H1 (cell line): ENCODE data around the gene OR2T11. TPM values are rescaled to one million over a fixed set of nuclear protein-coding genes. Genes with fewer than 3 reads are reported as not detected.

Experiments
- CTCF ChIA-PET: fragments of 300-600 bp; sonication (Branson Sonifier 250); formaldehyde crosslinking; loops from one replicate; lab custom pipeline; 2021; ENCODE audit not compliant: partially characterized antibody; lab: Charles Lee
- POLR2A ChIA-PET: fragments of 300-600 bp; sonication (Branson Sonifier 250); formaldehyde crosslinking; loops from one replicate; lab custom pipeline; 2021; ENCODE audit warnings: inconsistent platforms; ENCODE audit not compliant: partially characterized antibody; lab: Charles Lee
- DNase-seq, 2 experiments: peaks; one replicate each; pipeline versions ENCODE4 v3.0.0 to v3.0.0-alpha.2; 2010 to 2022; ENCODE audit warnings: low spot score in 2 of 2, low read depth in 1 of 2, mixed read lengths in 1 of 2
- FAIRE-seq: peaks from 2 replicates; lab custom pipeline; 2011; peaks lifted over from hg19 to GRCh38; lab: Jason Lieb, UNC
- H2AFZ ChIP-seq: 2 replicates; pipeline ENCODE4 v1.8.1; 2012; ENCODE audit warnings: low read length, inconsistent platforms
- H2AK5ac ChIP-seq: 2 replicates; pipeline ENCODE4 v1.6.1; 2013; ENCODE audit warnings: low read depth, low read length
- H2BK120ac ChIP-seq: replicated peaks from 2 replicates; pipeline ENCODE3; 2013; ENCODE audit warnings: low read depth, low read length, inconsistent platforms
- H2BK12ac ChIP-seq: 2 replicates; pipeline ENCODE4 v1.6.1; 2013; ENCODE audit warnings: low read depth, low read length
- H2BK15ac ChIP-seq: 2 replicates; pipeline ENCODE4 v1.6.1; 2013; ENCODE audit warnings: low read length
- H2BK20ac ChIP-seq: 2 replicates; pipeline ENCODE4 v1.6.1; 2013; ENCODE audit warnings: low read length
- H2BK5ac ChIP-seq: 2 replicates; pipeline ENCODE4 v1.6.1; 2013; ENCODE audit warnings: low read depth, low read length
- H3K14ac ChIP-seq: 2 replicates; pipeline ENCODE4 v1.6.1; 2013; ENCODE audit warnings: inconsistent platforms; ENCODE audit not compliant: insufficient read length
- H3K18ac ChIP-seq: 2 replicates; pipeline ENCODE4 v1.6.1; 2013; ENCODE audit warnings: low read length; ENCODE audit errors: extremely low read depth
- H3K23ac ChIP-seq: 2 replicates; pipeline ENCODE4 v1.6.1; 2013; ENCODE audit warnings: inconsistent platforms; ENCODE audit not compliant: insufficient read length
- H3K23me2 ChIP-seq: 2 replicates; pipeline ENCODE4 v1.6.1; 2013; ENCODE audit warnings: low read depth, low read length
- H3K27ac ChIP-seq: 2 replicates; pipeline ENCODE4 v1.6.1; 2011; ENCODE audit warnings: low read depth, low read length, inconsistent platforms
- H3K27me3 ChIP-seq, 4 experiments: replicated peaks in 1 of 4; 1 replicate in 1 of 4; 2 replicates in 3 of 4; pipeline versions ENCODE4 v1.6.1 to v1.8.1; 2011 to 2013; ENCODE audit warnings: low read length in 3 of 4, mild to moderate bottlenecking in 3 of 4, inconsistent platforms in 2 of 4, mixed read lengths in 2 of 4, moderate library complexity in 1 of 4; ENCODE audit not compliant: control insufficient read depth in 3 of 4, insufficient read depth in 3 of 4; ENCODE audit errors: extremely low read depth in 1 of 4
- H3K36me3 ChIP-seq, 4 experiments: 2 replicates each; pipeline versions ENCODE4 v1.6.1 to v1.8.1; 2011 to 2013; ENCODE audit warnings: mild to moderate bottlenecking in 4 of 4, low read length in 3 of 4, moderate library complexity in 2 of 4, control low read depth in 1 of 4, inconsistent platforms in 1 of 4; ENCODE audit not compliant: insufficient read depth in 4 of 4, control insufficient read depth in 2 of 4
- H3K4ac ChIP-seq: replicated peaks from 2 replicates; pipeline ENCODE3; 2013; ENCODE audit warnings: low read length, low read depth, mixed read lengths, inconsistent platforms; ENCODE audit not compliant: insufficient read length
- H3K4me1 ChIP-seq, 4 experiments: replicated peaks in 1 of 4; 1 replicate in 1 of 4; 2 replicates in 3 of 4; pipeline versions ENCODE4 v1.6.1 to v1.8.1; 2011 to 2013; ENCODE audit warnings: low read length in 3 of 4, inconsistent platforms in 2 of 4, mixed read lengths in 1 of 4; ENCODE audit not compliant: insufficient read depth in 4 of 4, control insufficient read depth in 3 of 4
- H3K4me2 ChIP-seq, 2 experiments: 2 replicates each; pipeline versions ENCODE4 v1.6.1 to v1.8.1; 2011 to 2013; ENCODE audit warnings: low read depth in 2 of 2, low read length in 2 of 2, control low read depth in 1 of 2, inconsistent platforms in 1 of 2, mild to moderate bottlenecking in 1 of 2; ENCODE audit not compliant: insufficient read depth in 1 of 2
- H3K4me3 ChIP-seq, 4 experiments: fragments of 200-600, 300-600 bp in 1 of 4; sonication (generic), shearing (Covaris generic), sonication (Bioruptor Twin) in 1 of 4; 2 replicates each; pipeline versions ENCODE4 v1.5.1 to v1.8.1; 2011 to 2016; ENCODE audit warnings: low read length in 4 of 4, low read depth in 3 of 4, control low read depth in 2 of 4, inconsistent platforms in 2 of 4, mild to moderate bottlenecking in 2 of 4, mixed read lengths in 1 of 4, moderate library complexity in 1 of 4; ENCODE audit not compliant: insufficient read depth in 2 of 4; ENCODE audit errors: extremely low read depth in 1 of 4
- H3K56ac ChIP-seq: replicated peaks from 2 replicates; pipeline ENCODE3; 2013; ENCODE audit warnings: low read depth, mild to moderate bottlenecking, mixed read lengths, low read length, inconsistent platforms; ENCODE audit not compliant: insufficient read length
- H3K79me1 ChIP-seq: 2 replicates; pipeline ENCODE4 v1.6.1; 2013; ENCODE audit warnings: low read depth, low read length, control low read depth
- H3K79me2 ChIP-seq, 2 experiments: 2 replicates each; pipeline versions ENCODE4 v1.6.1 to v1.8.1; 2012 to 2013; ENCODE audit warnings: low read length in 2 of 2, mild to moderate bottlenecking in 2 of 2, inconsistent platforms in 1 of 2; ENCODE audit not compliant: insufficient read depth in 2 of 2, control insufficient read depth in 1 of 2
- H3K9ac ChIP-seq, 4 experiments: replicated peaks in 1 of 4; 1 replicate in 1 of 4; 2 replicates in 3 of 4; pipeline versions ENCODE4 v1.6.1 to v1.8.1; 2011 to 2013; ENCODE audit warnings: low read depth in 3 of 4, low read length in 3 of 4, control low read depth in 2 of 4, mild to moderate bottlenecking in 2 of 4, moderate library complexity in 2 of 4, inconsistent platforms in 1 of 4; ENCODE audit errors: extremely low read depth in 1 of 4
- H3K9me3 ChIP-seq, 2 experiments: 2 replicates each; pipeline versions ENCODE4 v1.6.1 to v1.8.1; 2012 to 2013; ENCODE audit warnings: mild to moderate bottlenecking in 2 of 2, moderate library complexity in 2 of 2, control low read depth in 1 of 2, inconsistent platforms in 1 of 2, low read depth in 1 of 2, low read length in 1 of 2, mixed read lengths in 1 of 2; ENCODE audit not compliant: insufficient read depth in 2 of 2
- H4K20me1 ChIP-seq, 2 experiments: replicated peaks in 1 of 2; 2 replicates each; pipeline versions ENCODE3 to v1.8.1; 2011 to 2013; ENCODE audit warnings: inconsistent platforms in 2 of 2, low read length in 2 of 2, mild to moderate bottlenecking in 1 of 2; ENCODE audit not compliant: insufficient read depth in 2 of 2, control insufficient read depth in 1 of 2
- H4K5ac ChIP-seq: 2 replicates; pipeline ENCODE4 v1.6.1; 2013; ENCODE audit warnings: low read length, low read depth, mixed read lengths, inconsistent platforms; ENCODE audit not compliant: insufficient read length
- H4K8ac ChIP-seq: 2 replicates; pipeline ENCODE4 v1.8.0; 2013; ENCODE audit warnings: mild to moderate bottlenecking, moderate library complexity, low read length, inconsistent platforms; ENCODE audit not compliant: insufficient read depth; ENCODE audit errors: extremely low read depth
- H4K91ac ChIP-seq: replicated peaks from 2 replicates; pipeline ENCODE3; 2013; ENCODE audit warnings: low read length, mixed read lengths, inconsistent platforms; ENCODE audit not compliant: insufficient read length
- ASH2L ChIP-seq: fragments of 200-600, 300-600 bp; sonication (generic); IDR thresholded peaks from one replicate; pipeline ENCODE4 v1.7.1; 2017; ENCODE audit warnings: low read length
- ATF2 ChIP-seq: IDR thresholded peaks from 2 replicates; pipeline ENCODE4 v1.6.1; 2012; ENCODE audit warnings: low read length, inconsistent platforms
- CEBPB ChIP-seq: IDR thresholded peaks from 2 replicates; pipeline ENCODE4 v1.6.1; 2012; ENCODE audit warnings: low read depth, low read length
- EP300 ChIP-seq, 2 experiments: IDR thresholded peaks; 1 replicate in 1 of 2; 2 replicates in 1 of 2; pipeline ENCODE4 v1.6.1; 2011 to 2012; ENCODE audit warnings: low read depth in 2 of 2, low read length in 2 of 2, mild to moderate bottlenecking in 2 of 2, borderline replicate concordance in 1 of 2, inconsistent platforms in 1 of 2, moderate library complexity in 1 of 2
- FOSL1 ChIP-seq: IDR thresholded peaks from 2 replicates; pipeline ENCODE4 v1.6.1; 2011; ENCODE audit warnings: mild to moderate bottlenecking, low read depth, low read length, moderate library complexity; ENCODE audit not compliant: insufficient read depth
- GABPA ChIP-seq: IDR thresholded peaks from 2 replicates; pipeline ENCODE4 v1.6.1; 2011; ENCODE audit warnings: mild to moderate bottlenecking, low read length, moderate library complexity, borderline replicate concordance; ENCODE audit not compliant: insufficient read depth
- GTF2F1 ChIP-seq: IDR thresholded peaks from 2 replicates; pipeline ENCODE4 v1.6.1; 2012; ENCODE audit warnings: low read depth, low read length, improper control_type of control experiment, borderline replicate concordance
- KDM1A ChIP-seq: fragments of 200-600, 300-600 bp; sonication (generic); IDR thresholded peaks from 2 replicates; pipeline ENCODE4 v1.7.1; 2016; ENCODE audit warnings: mild to moderate bottlenecking, low read length, borderline replicate concordance
- PHF8 ChIP-seq: fragments of 200-600 bp; sonication (generic); conservative IDR thresholded peaks from 2 replicates; pipeline ENCODE4 v1.7.1; 2012; ENCODE audit warnings: low read depth, mild to moderate bottlenecking, inconsistent platforms, low read length, moderate library complexity
- TAF1 ChIP-seq: IDR thresholded peaks from 2 replicates; pipeline ENCODE4 v1.6.1; 2011; ENCODE audit warnings: mild to moderate bottlenecking, low read depth, low read length
- ZNF274 ChIP-seq: IDR thresholded peaks from 2 replicates; pipeline ENCODE4 v1.7.0; 2012; ENCODE audit warnings: low read length, borderline replicate concordance; ENCODE audit errors: extremely low read depth
- WGBS, 2 experiments: shearing (Covaris generic) in 1 of 2; methylation state at CpG; one replicate each; pipeline versions ENCODE4 v1.1.6 to v1.1.7; 2013 to 2015; ENCODE audit warnings: low lambda C conversion rate in 2 of 2, mixed read lengths in 2 of 2, inconsistent platforms in 1 of 2, low coverage in 1 of 2, missing lambda C conversion rate in 1 of 2; ENCODE audit not compliant: insufficient replicate concordance in 2 of 2, insufficient coverage in 1 of 2, insufficient read length in 1 of 2; ENCODE audit errors: extremely low coverage in 1 of 2, missing lambda C conversion rate in 1 of 2; 5-methylcytosine and 5-hydroxymethylcytosine counted together
- polyA plus RNA-seq, 7 experiments: library from polyadenylated mRNA; depleted of rRNA in 3 of 7; stranded (reverse) in 5 of 7; unstranded in 2 of 7; fragments of >200 nt in 5 of 7; fragments of 200-250 nt in 2 of 7; gene quantifications; 1 replicate in 5 of 7; 2 replicates in 1 of 7; 4 replicates in 1 of 7; pipeline versions ENCODE4 v1.2.1 to v1.2.3, GENCODE V29; 2011 to 2013; ENCODE audit warnings: missing spikeins in 2 of 7, mixed read lengths in 2 of 7
- total RNA-seq: library from RNA; stranded (reverse); fragmentation: NEBNext Ultra II Directional; extraction: Animal tissue kit (Norgen Biotek cat#: 25700); gene quantifications from 2 replicates; pipeline ENCODE4 v1.2.1, GENCODE V29; 2021
- TF ChIP-seq, protein P1 (sequence below): IDR thresholded peaks from 2 replicates; pipeline ENCODE4 v1.6.1; 2011; ENCODE audit warnings: low read length, improper control_type of control experiment

Gene OR2T11
- total and polyA plus RNA-seq, 2 of the 8 experiments (the other 6 are each of a cell fraction or from before 2014, with no cell fraction given) = not detected

DNA sequence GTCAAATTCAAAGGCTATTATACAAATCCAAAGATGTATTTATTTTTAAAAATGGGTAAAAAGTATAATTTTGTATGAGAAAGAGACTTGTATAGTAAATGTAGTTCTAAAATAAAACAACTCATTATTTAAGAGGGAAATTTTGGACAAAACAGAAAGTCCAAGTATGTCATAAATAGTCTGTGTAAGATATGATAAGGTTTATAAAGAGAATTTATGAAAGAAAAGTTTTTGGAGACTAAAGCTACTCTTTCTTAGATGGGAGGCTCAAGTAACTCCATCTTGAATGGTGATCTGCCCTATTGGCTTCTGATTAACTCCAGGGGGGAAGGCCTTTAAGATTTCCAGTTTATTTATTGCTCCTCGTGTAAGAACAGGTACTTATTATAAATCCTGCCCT lies 35.1 kb upstream of the OR2T11 start:
- H2BK5ac ChIP-seq = no peak overlapping the region
- ChIA-PET POLR2A (no interaction called here), CTCF (no interaction called here)
- peaks cover 25 to 52% of the 10 kb centered on the region in 2 experiments for H3K9me3 ChIP-seq
- H3K4me2 ChIP-seq = no peak overlapping the region
- no peak overlapping the region for H3K9ac ChIP-seq
- no peak overlapping the region for H2AFZ ChIP-seq
- no peaks in the 10 kb centered on the region for H3K23me2 ChIP-seq
- no peak overlapping the region for H3K27ac ChIP-seq
- FAIRE-seq = no peak
- H3K4me1 ChIP-seq = no peaks in the 10 kb centered on the region
- H3K4me3 ChIP-seq = no peak overlapping the region
- H2BK20ac ChIP-seq = no peak overlapping the region
- no peak overlapping the region for H4K91ac ChIP-seq
- H4K5ac ChIP-seq = no peak overlapping the region
- no peak overlapping the region for H4K8ac ChIP-seq
- H4K20me1 ChIP-seq = no peaks in the 10 kb centered on the region
- H3K14ac ChIP-seq = no peak overlapping the region
- 89% methylated on average over 1 of the region's 1 CpG; no CpG with 5 or more reads in 1 of the 2 experiments for WGBS, 2 experiments
- no peak overlapping the region for H2BK12ac ChIP-seq
- no peaks in the 10 kb centered on the region for H3K79me1 ChIP-seq
- no peaks in the 10 kb centered on the region for H3K79me2 ChIP-seq
- H3K4ac ChIP-seq = no peak overlapping the region
- no peak for DNase-seq
- no peak overlapping the region for H2BK15ac ChIP-seq
- no peak overlapping the region for H2BK120ac ChIP-seq
- no peaks in the 10 kb centered on the region for H3K36me3 ChIP-seq
- no peak overlapping the region for H3K23ac ChIP-seq
- no peak overlapping the region for H3K18ac ChIP-seq
- H3K27me3 ChIP-seq = no peaks in the 10 kb centered on the region
- H3K56ac ChIP-seq = no peak overlapping the region
- H2AK5ac ChIP-seq = no peak overlapping the region
- TF ChIP-seq GABPA (no peak), CEBPB (no peak), FOSL1 (no peak), ZNF274 (no peak), GTF2F1 (no peak), EP300 (IDR thresholded peaks at IDR 0.05; ENCODE audit: borderline replicate concordance in 1 of 2, low read depth in 2 of 2, low read length in 2 of 2) (no peak), KDM1A (no peak), PHF8 (no peak), ATF2 (no peak), TAF1 (no peak), ASH2L (no peak)
- TF ChIP-seq, protein P1, sequence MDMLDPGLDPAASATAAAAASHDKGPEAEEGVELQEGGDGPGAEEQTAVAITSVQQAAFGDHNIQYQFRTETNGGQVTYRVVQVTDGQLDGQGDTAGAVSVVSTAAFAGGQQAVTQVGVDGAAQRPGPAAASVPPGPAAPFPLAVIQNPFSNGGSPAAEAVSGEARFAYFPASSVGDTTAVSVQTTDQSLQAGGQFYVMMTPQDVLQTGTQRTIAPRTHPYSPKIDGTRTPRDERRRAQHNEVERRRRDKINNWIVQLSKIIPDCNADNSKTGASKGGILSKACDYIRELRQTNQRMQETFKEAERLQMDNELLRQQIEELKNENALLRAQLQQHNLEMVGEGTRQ = no peak
